Posterior cingulate gyrus (tissue), 11 donors: ENCODE results near the gene GPHB5.

Experiments
- DNase-seq, 10 donors: peaks; one replicate each; pipeline versions ENCODE4 v3.0.0 to v3.0.0-alpha.2; 2020 to 2021; ENCODE audit warnings: mixed read lengths in 3 of 10
- intact Hi-C: fragments of 100-400 bp; cut with DNase I; formaldehyde crosslinking; loops from one replicate; pipeline ENCODE4 v1.15.1; 2023

Gene GPHB5

GRCh38 chr14:63268771-63269170, 50.0 kb downstream of the GPHB5 start:
- intact Hi-C loops, result no loop called here
- no peak for DNase-seq

GRCh38 chr14:63267171-63267570, 51.6 kb downstream of the GPHB5 start:
- intact Hi-C loops, result no loop called here
- DNase-seq, result no peak

- DNase-seq, result no peak
- intact Hi-C loops, result no loop called here
These were observed 52.6 kb downstream of the GPHB5 start for GRCh38 chr14:63266106-63266505.
